Measurements from ENCODE around the gene TNNC1. TPM values are rescaled to one million over a fixed set of nuclear protein-coding genes. Genes with fewer than 3 reads are reported as not detected.

The TNNC1 gene
- total and polyA plus RNA-seq, 2 of the 13 experiments (the other 11 are each of a cell fraction or from before 2014, with no cell fraction given) = 11.8 to 36.4 TPM

GRCh38 chr3:52423173-52423572 lies 30.7 kb downstream of the TNNC1 start (continued):
- TF ChIP-seq ZNF407 (CRISPR knock-in tag; IDR thresholded peaks at IDR 0.05; ENCODE audit: not compliant biosample characterization) (no peak), ZNF543 (CRISPR knock-in tag; IDR thresholded peaks at IDR 0.05) (no peak), DBP (CRISPR knock-in tag; IDR thresholded peaks at IDR 0.05; ENCODE audit: not compliant biosample characterization) (no peak), DNMT1 (CRISPR knock-in tag; IDR thresholded peaks at IDR 0.05) (no peak), ZNF441 (CRISPR knock-in tag; IDR thresholded peaks at IDR 0.05; ENCODE audit: borderline replicate concordance) (no peak), SKI (IDR thresholded peaks at IDR 0.05; ENCODE audit: partially characterized antibody) (no peak), RNF2 (conservative IDR thresholded peaks at IDR 0.05; ENCODE audit: low read depth) (no peak), FOXA3 (CRISPR knock-in tag; IDR thresholded peaks at IDR 0.05) (no peak), IRF9 (CRISPR knock-in tag; IDR thresholded peaks at IDR 0.05; ENCODE audit: borderline replicate concordance) (no peak), ZNF644 (CRISPR knock-in tag; IDR thresholded peaks at IDR 0.05; ENCODE audit: low read depth) (no peak)

All from HepG2 (cell line).